Upper lobe of right lung (tissue), 1 donor: ENCODE measurements around the gene NTM. TPM values are rescaled to one million over a fixed set of nuclear protein-coding genes. Genes with fewer than 3 reads are reported as not detected.

ENCODE experiments used
- ATAC-seq: fragments of 200-7000 bp; cut with Tn5 transposase; one replicate; pipeline ENCODE4 v1.9.1; 2020; ENCODE audit warnings: mild to moderate bottlenecking, moderate library complexity
- DNase-seq: peaks from one replicate; pipeline ENCODE4 v3.0.0-alpha.2; 2020
- H3K27ac ChIP-seq: fragments of 200-600 bp; one replicate; pipeline ENCODE4 v1.8.0; 2022
- H3K27me3 ChIP-seq: fragments of 200-600 bp; one replicate; pipeline ENCODE4 v1.8.0; 2022; ENCODE audit warnings: mild to moderate bottlenecking
- H3K36me3 ChIP-seq: fragments of 200-600 bp; one replicate; pipeline ENCODE4 v1.8.0; 2022
- H3K4me1 ChIP-seq: fragments of 200-600 bp; one replicate; pipeline ENCODE4 v1.8.0; 2022
- H3K4me3 ChIP-seq: fragments of 200-600 bp; one replicate; pipeline ENCODE4 v1.8.0; 2022; ENCODE audit warnings: mild to moderate bottlenecking
- H3K9me3 ChIP-seq: fragments of 200-600 bp; one replicate; pipeline ENCODE4 v1.8.0; 2022
- CTCF ChIP-seq: fragments of 200-600 bp; IDR thresholded peaks from one replicate; pipeline ENCODE4 v1.8.0; 2022; ENCODE audit warnings: antibody characterized with exemption
- intact Hi-C: fragments of 100-400 bp; cut with DNase I; formaldehyde crosslinking; loops from one replicate; pipeline ENCODE4 v1.11.0; 2022
- total RNA-seq: library from RNA; stranded (reverse); fragmentation: NEBNext Ultra II Directional; extraction: Animal tissue kit (Norgen Biotek cat#: 25700); gene quantifications from one replicate; pipeline ENCODE4 v1.2.1, GENCODE V29; 2021
- donor health status: DM: no; HTN: yes; CAD: no; lungs with severe emphysema.

The NTM gene
- total RNA-seq, 1 donor from 2014 or later, result 3.7 TPM

GRCh38 chr11:131649856-131650255 is 279.4 kb downstream of the NTM start:
- Histone ChIP-seq H3K4me1 (no peaks in the 10 kb centered on the region), H3K27me3 (peaks cover 10% of the 10 kb centered on the region), H3K27ac (no peak overlapping the region), H3K36me3 (no peaks in the 10 kb centered on the region), H3K9me3 (no peaks in the 10 kb centered on the region), H3K4me3 (no peak overlapping the region)
- DNase-seq (no peak), ATAC-seq (no peak)
- intact Hi-C loops, result no loop called here
- no peak for TF ChIP-seq CTCF

- no peak for DNase-seq
- intact Hi-C loops, result no loop called here
- ATAC-seq, result no peak
- H3K9me3 ChIP-seq, result no peaks in the 10 kb centered on the region
- H3K27me3 ChIP-seq, result peaks cover 10% of the 10 kb centered on the region
- H3K27ac ChIP-seq, result no peak overlapping the region
- H3K4me1 ChIP-seq, result no peaks in the 10 kb centered on the region
- no peaks in the 10 kb centered on the region for H3K36me3 ChIP-seq
- H3K4me3 ChIP-seq, result no peak overlapping the region
- TF ChIP-seq CTCF, result no peak
These were observed 281.8 kb downstream of the NTM start for GRCh38 chr11:131652231-131652630.

- no peak overlapping the region for H3K27ac ChIP-seq
- TF ChIP-seq CTCF, result no peak
These were observed 282.8 kb downstream of the NTM start for GRCh38 chr11:131653260-131653659.

GRCh38 chr11:131654849-131655248 is 284.4 kb downstream of the NTM start:
- ATAC-seq (no peak), DNase-seq (no peak)
- no peaks in the 10 kb centered on the region for H3K4me1 ChIP-seq
- peaks cover 10% of the 10 kb centered on the region for H3K27me3 ChIP-seq
- H3K4me3 ChIP-seq, result no peak overlapping the region
- intact Hi-C loops, result no loop called here
- no peaks in the 10 kb centered on the region for H3K36me3 ChIP-seq
- no peak overlapping the region for H3K27ac ChIP-seq
- H3K9me3 ChIP-seq, result no peaks in the 10 kb centered on the region
- no peak for TF ChIP-seq CTCF

More at GRCh38 chr11:131653260-131653659, 282.8 kb downstream of the NTM start:
- Histone ChIP-seq H3K9me3 (no peaks in the 10 kb centered on the region), H3K4me3 (no peak overlapping the region), H3K27me3 (peaks cover 10% of the 10 kb centered on the region), H3K4me1 (no peaks in the 10 kb centered on the region), H3K36me3 (no peaks in the 10 kb centered on the region)
- no peak for DNase-seq
- intact Hi-C loops, result no loop called here
- no peak for ATAC-seq

- Histone ChIP-seq H3K27me3 (peaks cover 10% of the 10 kb centered on the region), H3K36me3 (no peaks in the 10 kb centered on the region), H3K4me3 (no peak overlapping the region), H3K4me1 (no peaks in the 10 kb centered on the region), H3K27ac (no peak overlapping the region), H3K9me3 (no peaks in the 10 kb centered on the region)
- intact Hi-C loops, result no loop called here
- ATAC-seq, result no peak
- no peak for TF ChIP-seq CTCF
- DNase-seq, result no peak
These were observed 285.9 kb downstream of the NTM start for GRCh38 chr11:131656179-131656838.

GRCh38 chr11:131656839-131657211 is 286.4 kb downstream of the NTM start:
- Histone ChIP-seq H3K9me3 (no peaks in the 10 kb centered on the region), H3K27ac (no peak overlapping the region), H3K36me3 (no peaks in the 10 kb centered on the region), H3K4me3 (no peak overlapping the region), H3K27me3 (peaks cover 10% of the 10 kb centered on the region), H3K4me1 (no peaks in the 10 kb centered on the region)
- intact Hi-C loops, result no loop called here
- ATAC-seq (no peak), DNase-seq (no peak)
- TF ChIP-seq CTCF, result no peak
